K562 (cell line): ENCODE measurements around the gene IRF3. TPM values are rescaled to one million over a fixed set of nuclear protein-coding genes. Genes with fewer than 3 reads are reported as not detected.
A peak's percentile ranks its signal among the peaks of the same experiment; 100 is the strongest.

Source experiments
- BCOR ChIP-seq: fragments of 450-650 bp; IDR thresholded peaks from 2 replicates; pipeline ENCODE4 v1.6.1; 2016
- BRD4 ChIP-seq: fragments of 200-600 bp; sonication (generic); IDR thresholded peaks from 2 replicates; pipeline ENCODE4 v1.6.1; 2017; ENCODE audit warnings: inconsistent platforms
- CSDE1 ChIP-seq, 2 experiments: fragments of 450-650 bp; IDR thresholded peaks; 2 replicates each; pipeline ENCODE4 v1.6.1; 2016; ENCODE audit warnings: mild to moderate bottlenecking in 1 of 2
- FOXK2 ChIP-seq, 2 experiments: fragments of 450-650 bp; IDR thresholded peaks in 1 of 2; conservative IDR thresholded peaks in 1 of 2; 2 replicates each; pipeline ENCODE4 v1.6.1; 2016; ENCODE audit warnings: low read depth in 2 of 2, mild to moderate bottlenecking in 1 of 2
- HOXB6 ChIP-seq: fragments of 250-450 bp; sonication (Bioruptor Pico); IDR thresholded peaks from 2 replicates; pipeline ENCODE4 v1.5.1; 2022; ENCODE audit warnings: mild to moderate bottlenecking, borderline replicate concordance
- HSF4 ChIP-seq: fragments of 250-450 bp; sonication (Bioruptor Pico); IDR thresholded peaks from 2 replicates; pipeline ENCODE4 v2.1.2; 2022; ENCODE audit warnings: mild to moderate bottlenecking, moderate library complexity, borderline replicate concordance
- IFI16 ChIP-seq: fragments of 250-450 bp; sonication (Bioruptor Pico); IDR thresholded peaks from 2 replicates; pipeline ENCODE4 v2.1.2; 2022; ENCODE audit warnings: mild to moderate bottlenecking, inconsistent platforms
- IRF2 ChIP-seq: sonication (generic); formaldehyde crosslinking; IDR thresholded peaks from 2 replicates; pipeline ENCODE4 v1.8.1; 2022; ENCODE audit warnings: mild to moderate bottlenecking, missing genetic modification reagents
- KAT2B ChIP-seq: IDR thresholded peaks from one replicate; pipeline ENCODE4 v1.6.1; 2012; ENCODE audit warnings: low read depth, mild to moderate bottlenecking, control low read depth, inconsistent platforms, low read length, moderate library complexity
- KLF10 ChIP-seq: fragments of 250-450 bp; sonication (Bioruptor Pico); IDR thresholded peaks from 2 replicates; pipeline ENCODE4 v1.6.1; 2021; ENCODE audit warnings: matching md5 sums
- MAFF ChIP-seq: IDR thresholded peaks from 2 replicates; pipeline ENCODE4 v1.6.1; 2012; ENCODE audit warnings: low read length, improper control_type of control experiment
- MCM2 ChIP-seq: fragments of 450-650 bp; IDR thresholded peaks from 2 replicates; pipeline ENCODE4 v1.6.1; 2017; ENCODE audit warnings: low read depth, mild to moderate bottlenecking
- MTA2 ChIP-seq: fragments of 450-650 bp; IDR thresholded peaks from 2 replicates; pipeline ENCODE4 v1.6.1; 2016; ENCODE audit warnings: low read depth
- NFIC ChIP-seq: fragments of 450-650 bp; IDR thresholded peaks from 2 replicates; pipeline ENCODE4 v1.6.1; 2017; ENCODE audit warnings: mild to moderate bottlenecking, inconsistent platforms
- SAP30 ChIP-seq: fragments of 200-600 bp; sonication (generic); IDR thresholded peaks from 2 replicates; pipeline ENCODE4 v1.6.1; 2012; ENCODE audit warnings: borderline replicate concordance, low read depth, mild to moderate bottlenecking, moderate library complexity, low read length, control low read depth, inconsistent platforms; ENCODE audit not compliant: insufficient read depth, poor library complexity, severe bottlenecking
- SRSF1 ChIP-seq: fragments of 200-400 bp; formaldehyde crosslinking; IDR thresholded peaks from 2 replicates; pipeline ENCODE4 v1.6.1; 2017; ENCODE audit warnings: mild to moderate bottlenecking, low read depth, low read length, moderate library complexity
- TBL1XR1 ChIP-seq, 2 experiments: IDR thresholded peaks; 2 replicates each; pipeline ENCODE4 v1.6.1; 2012; ENCODE audit warnings: improper control_type of control experiment in 2 of 2, low read length in 2 of 2, mild to moderate bottlenecking in 1 of 2
- TCF3 ChIP-seq: sonication (generic); formaldehyde crosslinking; IDR thresholded peaks from 2 replicates; pipeline ENCODE4 v1.4.0; 2020; ENCODE audit warnings: mild to moderate bottlenecking, missing genetic modification reagents
- polyA plus RNA-seq, 8 experiments: library from polyadenylated mRNA; depleted of rRNA in 4 of 8; stranded (reverse) in 5 of 8; unstranded in 3 of 8; fragments of >200 nt; fragmentation: Nextera tagmentation in 2 of 8; fragmentation: Illumina TruSeq in 1 of 8; extraction: Ambion mirVana in 2 of 8; extraction: Trizol in 1 of 8; gene quantifications; 2 replicates each; pipeline versions ENCODE4 v1.2.1 to v1.2.3, GENCODE V29; 2011 to 2014; ENCODE audit warnings: inconsistent platforms in 1 of 8, missing spikeins in 1 of 8
- total RNA-seq, 7 experiments: library from RNA; depleted of rRNA in 6 of 7; stranded (reverse); fragments of >200 nt in 6 of 7; fragmentation: Illumina TruSeq in 2 of 7; extraction: Trizol in 2 of 7; gene quantifications; 2 replicates each; pipeline versions ENCODE4 v1.2.1 to v1.2.3, GENCODE V29; 2011 to 2021; ENCODE audit warnings: low replicate concordance in 1 of 7
- TF ChIP-seq, protein P1 (sequence below): fragments of 450-650 bp; IDR thresholded peaks from one replicate; pipeline ENCODE4 v1.6.1; 2018; ENCODE audit warnings: mild to moderate bottlenecking, moderate library complexity; ENCODE audit not compliant: partially characterized antibody
- TF ChIP-seq, protein P2 (sequence below), 2 experiments: fragments of 450-650 bp in 1 of 2; sonication (generic) in 1 of 2; formaldehyde crosslinking in 1 of 2; IDR thresholded peaks in 1 of 2; conservative IDR thresholded peaks in 1 of 2; 2 replicates each; pipeline versions ENCODE4 v1.6.1 to v1.8.1; 2016 to 2023; ENCODE audit warnings: mild to moderate bottlenecking in 2 of 2, moderate library complexity in 2 of 2, inconsistent platforms in 1 of 2, missing genetic modification reagents in 1 of 2
- TF ChIP-seq, protein P3 (sequence below): fragments of 450-650 bp; IDR thresholded peaks from 2 replicates; pipeline ENCODE4 v1.6.1; 2016; ENCODE audit warnings: borderline replicate concordance
- TF ChIP-seq, protein P4 (sequence below): fragments of 200-800 bp; sonication (Bioruptor generic); IDR thresholded peaks from 2 replicates; pipeline ENCODE4 v1.6.1; 2017; ENCODE audit warnings: missing genetic modification characterization, missing compliant biosample characterization

The IRF3 gene
- total and polyA plus RNA-seq, 9 of the 15 experiments (the other 6 are each of a cell fraction or from before 2014, with no cell fraction given) = 7.5 to 145 (median 65.4) TPM

DNA sequence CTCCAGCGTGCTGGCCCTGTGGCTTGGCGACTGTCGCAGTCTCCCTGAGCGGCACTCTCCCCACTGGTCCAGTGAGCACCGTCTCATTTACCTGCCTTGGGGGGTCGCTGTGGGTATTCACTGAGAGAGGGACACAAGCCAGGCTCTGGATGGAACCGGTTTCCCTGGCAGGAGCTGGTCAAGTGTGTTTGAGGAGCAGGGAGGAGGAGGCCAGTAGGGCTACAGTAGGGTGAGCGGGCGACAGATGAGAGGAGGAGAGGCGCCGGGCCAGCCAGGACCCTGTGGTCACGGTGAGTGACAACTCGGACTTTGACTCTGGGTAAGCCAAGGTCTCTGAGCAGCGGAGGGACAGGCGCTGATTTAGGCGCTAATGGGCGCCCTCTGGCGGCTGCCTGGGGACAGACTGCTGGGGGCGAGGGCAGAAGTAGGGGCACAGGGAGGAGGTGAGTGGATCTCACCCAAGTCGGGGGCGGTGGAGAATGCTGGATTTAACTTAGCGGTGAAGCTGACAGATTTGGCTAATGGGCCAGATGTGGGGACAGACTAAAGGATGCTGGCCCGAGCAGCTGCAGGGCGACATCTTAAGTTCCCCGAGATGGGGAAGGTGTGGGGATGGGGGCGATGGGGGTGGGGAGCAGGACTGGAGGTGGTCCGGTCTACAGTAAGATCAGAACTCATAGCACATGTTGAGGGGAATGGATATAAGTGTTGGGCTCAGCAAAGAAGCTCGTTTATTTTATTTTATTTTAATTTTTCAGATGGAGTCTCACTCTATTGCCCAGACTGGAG lies 6.7 kb upstream of the IRF3 start (continued):
- TF ChIP-seq, protein P1, sequence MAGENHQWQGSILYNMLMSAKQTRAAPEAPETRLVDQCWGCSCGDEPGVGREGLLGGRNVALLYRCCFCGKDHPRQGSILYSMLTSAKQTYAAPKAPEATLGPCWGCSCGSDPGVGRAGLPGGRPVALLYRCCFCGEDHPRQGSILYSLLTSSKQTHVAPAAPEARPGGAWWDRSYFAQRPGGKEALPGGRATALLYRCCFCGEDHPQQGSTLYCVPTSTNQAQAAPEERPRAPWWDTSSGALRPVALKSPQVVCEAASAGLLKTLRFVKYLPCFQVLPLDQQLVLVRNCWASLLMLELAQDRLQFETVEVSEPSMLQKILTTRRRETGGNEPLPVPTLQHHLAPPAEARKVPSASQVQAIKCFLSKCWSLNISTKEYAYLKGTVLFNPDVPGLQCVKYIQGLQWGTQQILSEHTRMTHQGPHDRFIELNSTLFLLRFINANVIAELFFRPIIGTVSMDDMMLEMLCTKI = no peak
- no peak for TF ChIP-seq SAP30
- no peak for TF ChIP-seq MAFF
- TF ChIP-seq CSDE1 (IDR thresholded peaks at IDR 0.05) = no peak
- TF ChIP-seq, protein P2, sequence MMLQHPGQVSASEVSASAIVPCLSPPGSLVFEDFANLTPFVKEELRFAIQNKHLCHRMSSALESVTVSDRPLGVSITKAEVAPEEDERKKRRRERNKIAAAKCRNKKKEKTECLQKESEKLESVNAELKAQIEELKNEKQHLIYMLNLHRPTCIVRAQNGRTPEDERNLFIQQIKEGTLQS (IDR thresholded peaks at IDR 0.05) = no peak
- TF ChIP-seq, protein P2 (CRISPR knock-in tag; conservative IDR thresholded peaks at IDR 0.05) = no peak
- TF ChIP-seq, protein P3, sequence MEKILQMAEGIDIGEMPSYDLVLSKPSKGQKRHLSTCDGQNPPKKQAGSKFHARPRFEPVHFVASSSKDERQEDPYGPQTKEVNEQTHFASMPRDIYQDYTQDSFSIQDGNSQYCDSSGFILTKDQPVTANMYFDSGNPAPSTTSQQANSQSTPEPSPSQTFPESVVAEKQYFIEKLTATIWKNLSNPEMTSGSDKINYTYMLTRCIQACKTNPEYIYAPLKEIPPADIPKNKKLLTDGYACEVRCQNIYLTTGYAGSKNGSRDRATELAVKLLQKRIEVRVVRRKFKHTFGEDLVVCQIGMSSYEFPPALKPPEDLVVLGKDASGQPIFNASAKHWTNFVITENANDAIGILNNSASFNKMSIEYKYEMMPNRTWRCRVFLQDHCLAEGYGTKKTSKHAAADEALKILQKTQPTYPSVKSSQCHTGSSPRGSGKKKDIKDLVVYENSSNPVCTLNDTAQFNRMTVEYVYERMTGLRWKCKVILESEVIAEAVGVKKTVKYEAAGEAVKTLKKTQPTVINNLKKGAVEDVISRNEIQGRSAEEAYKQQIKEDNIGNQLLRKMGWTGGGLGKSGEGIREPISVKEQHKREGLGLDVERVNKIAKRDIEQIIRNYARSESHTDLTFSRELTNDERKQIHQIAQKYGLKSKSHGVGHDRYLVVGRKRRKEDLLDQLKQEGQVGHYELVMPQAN = no peak
- TF ChIP-seq NFIC = peak; percentile 36; the same call in 1 of the 2 replicates
- TF ChIP-seq FOXK2 (conservative IDR thresholded peaks at IDR 0.05 in 1 of 2, IDR thresholded peaks at IDR 0.05 in 1 of 2; ENCODE audit: low read depth in 2 of 2) = peak in 1 of 2 experiments; percentile 62; a peak in 1 of 4 replicates
- peak; percentile 70; the same call in 1 of the 2 replicates for TF ChIP-seq BCOR
- TF ChIP-seq SRSF1 = no peak
- no peak for TF ChIP-seq MCM2
- TF ChIP-seq HSF4 (CRISPR knock-in tag) = no peak
- no peak for TF ChIP-seq KAT2B
- TF ChIP-seq MTA2 = no peak
- TF ChIP-seq BRD4 = no peak
- TF ChIP-seq HOXB6 (CRISPR knock-in tag) = no peak
- TF ChIP-seq KLF10 = no peak
- TF ChIP-seq TBL1XR1 (IDR thresholded peaks at IDR 0.05; ENCODE audit: low read length in 2 of 2) = no peak
- peak; percentile 6; the same call in 1 of the 2 replicates for TF ChIP-seq TCF3
- TF ChIP-seq IRF2 (CRISPR knock-in tag) = no peak
- no peak for TF ChIP-seq IFI16 (CRISPR knock-in tag)
- TF ChIP-seq, protein P4, sequence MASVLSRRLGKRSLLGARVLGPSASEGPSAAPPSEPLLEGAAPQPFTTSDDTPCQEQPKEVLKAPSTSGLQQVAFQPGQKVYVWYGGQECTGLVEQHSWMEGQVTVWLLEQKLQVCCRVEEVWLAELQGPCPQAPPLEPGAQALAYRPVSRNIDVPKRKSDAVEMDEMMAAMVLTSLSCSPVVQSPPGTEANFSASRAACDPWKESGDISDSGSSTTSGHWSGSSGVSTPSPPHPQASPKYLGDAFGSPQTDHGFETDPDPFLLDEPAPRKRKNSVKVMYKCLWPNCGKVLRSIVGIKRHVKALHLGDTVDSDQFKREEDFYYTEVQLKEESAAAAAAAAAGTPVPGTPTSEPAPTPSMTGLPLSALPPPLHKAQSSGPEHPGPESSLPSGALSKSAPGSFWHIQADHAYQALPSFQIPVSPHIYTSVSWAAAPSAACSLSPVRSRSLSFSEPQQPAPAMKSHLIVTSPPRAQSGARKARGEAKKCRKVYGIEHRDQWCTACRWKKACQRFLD (CRISPR knock-in tag) = no peak
